Psoas muscle (tissue), 8 donors: ENCODE results near the gene HORMAD1. TPM values are rescaled to one million over a fixed set of nuclear protein-coding genes. Genes with fewer than 3 reads are reported as not detected.
"Not testable (repeated sequence)": the region's sequence is repeated elsewhere in the genome, so short reads cannot be mapped to it uniquely, and the experiment has no call there.

Source experiments
- ATAC-seq, 4 donors: fragments of 200-7000 bp; cut with Tn5 transposase; one replicate each; pipeline ENCODE4 v1.9.1; 2020; ENCODE audit warnings: moderate library complexity in 3 of 4, mild to moderate bottlenecking in 2 of 4
- DNase-seq, 2 donors: peaks; one replicate each; pipeline ENCODE4 v3.0.0-alpha.2; 2020
- H3K27ac ChIP-seq: fragments of 200-600 bp; one replicate; pipeline ENCODE4 v1.8.0; 2022
- H3K27me3 ChIP-seq, 3 donors: fragments of 200-600 bp in 1 of 3; one replicate each; pipeline versions ENCODE4 v1.6.1 to v1.8.0; 2013 to 2022; ENCODE audit warnings: low read length in 2 of 3, mild to moderate bottlenecking in 2 of 3, moderate library complexity in 1 of 3; ENCODE audit not compliant: insufficient read depth in 3 of 3
- H3K36me3 ChIP-seq, 2 donors: fragments of 200-600 bp in 1 of 2; one replicate each; pipeline versions ENCODE4 v1.6.1 to v1.8.0; 2013 to 2022; ENCODE audit warnings: low read depth in 1 of 2, mild to moderate bottlenecking in 1 of 2, moderate library complexity in 1 of 2; ENCODE audit not compliant: insufficient read depth in 1 of 2
- H3K4me1 ChIP-seq: fragments of 200-600 bp; one replicate; pipeline ENCODE4 v1.8.0; 2022
- H3K4me3 ChIP-seq: fragments of 200-600 bp; one replicate; pipeline ENCODE4 v1.8.0; 2022; ENCODE audit warnings: mild to moderate bottlenecking
- H3K9me3 ChIP-seq: fragments of 200-600 bp; one replicate; pipeline ENCODE4 v1.8.0; 2022
- CTCF ChIP-seq: fragments of 200-600 bp; IDR thresholded peaks from one replicate; pipeline ENCODE4 v1.8.0; 2022; ENCODE audit warnings: antibody characterized with exemption
- WGBS, 3 donors: extraction: QIAGEN DNeasy Blood & Tissue Kit; methylation state at CpG; one replicate each; pipeline versions ENCODE4 v1.1.6 to v1.1.7; 2013; 5-methylcytosine and 5-hydroxymethylcytosine counted together
- intact Hi-C, 2 donors: fragments of 100-400 bp; cut with DNase I; formaldehyde crosslinking; loops; one replicate each; pipeline versions ENCODE4 v1.11.0 to v1.14.2; 2022
- polyA plus RNA-seq, 3 donors: library from polyadenylated mRNA; stranded (reverse); fragments of 200-250 nt; gene quantifications; one replicate each; pipeline ENCODE4 v1.2.3, GENCODE V29; 2013
- total RNA-seq, 4 donors: library from RNA; stranded (reverse); fragmentation: NEBNext Ultra II Directional in 2 of 4; extraction: Animal tissue kit (Norgen Biotek cat#: 25700) in 2 of 4; gene quantifications; one replicate each; pipeline versions ENCODE4 v1.2.1 to v1.2.4, GENCODE V29; 2021 to 2023
- donor health status: healthy with polysubstance abuse.
- donor health status: DM: no; HTN: no; CAD: no; lungs with moderate emphysema.
- donor health status: Bipolar disorder and iron deficiency.
- donor health status: healthy.
- donor health status: DM: yes; HTN: yes; CAD: no.
- donor health status: DM: no; HTN: no; CAD: no.
- donor health status: DM: no; HTN: no; CAD: no.
- donor health status: DM: yes; HTN: yes; CAD: no.

Gene HORMAD1
- total and polyA plus RNA-seq, 7 donors, result 0.48 TPM; not detected in 6

GRCh38 chr1:150661156-150661555 is 59.5 kb downstream of the HORMAD1 start:
- 96 to 98% (median 96%) methylated on average over 5 of the region's 5 CpGs for WGBS, 3 donors
- Histone ChIP-seq H3K9me3 (no peaks in the 10 kb centered on the region), H3K4me3 (no peak overlapping the region), H3K4me1 (no peaks in the 10 kb centered on the region), H3K27ac (no peak overlapping the region), H3K27me3 (no peaks in the 10 kb centered on the region), H3K36me3 (peaks cover 5 to 70% of the 10 kb centered on the region in 2 donors)
- ATAC-seq (no peak), DNase-seq (no peak)
- intact Hi-C loops, result no loop called here
- no peak for TF ChIP-seq CTCF

- no peak for TF ChIP-seq CTCF
- Histone ChIP-seq H3K27ac (no peak overlapping the region), H3K4me1 (no peaks in the 10 kb centered on the region), H3K4me3 (no peak overlapping the region), H3K9me3 (no peaks in the 10 kb centered on the region), H3K36me3 (peaks cover 5 to 73% of the 10 kb centered on the region in 2 donors), H3K27me3 (no peaks in the 10 kb centered on the region)
- WGBS, 3 donors, result 87 to 99% (median 97%) methylated on average over 4 of the region's 4 CpGs
- intact Hi-C loops, result no loop called here
- DNase-seq (no peak), ATAC-seq (no peak)
Measured at GRCh38 chr1:150660584-150660983, 60.1 kb downstream of the HORMAD1 start.

GRCh38 chr1:150657064-150657463 is 63.6 kb downstream of the HORMAD1 start:
- H3K4me3 ChIP-seq, H3K9me3 ChIP-seq, H3K27ac ChIP-seq, DNase-seq, H3K4me1 ChIP-seq, H3K27me3 ChIP-seq, ATAC-seq, intact Hi-C loops: not testable (repeated sequence)
- H3K36me3 ChIP-seq, result peaks cover 5 to 57% of the 10 kb centered on the region in 2 donors
- WGBS, 3 donors, result 93 to 98% (median 95%) methylated on average over 4 of the region's 4 CpGs

GRCh38 chr1:150654635-150655034 is 66.1 kb downstream of the HORMAD1 start:
- DNase-seq, ATAC-seq, H3K27ac ChIP-seq, H3K27me3 ChIP-seq, H3K4me3 ChIP-seq, H3K4me1 ChIP-seq, intact Hi-C loops, H3K9me3 ChIP-seq: not testable (repeated sequence)
- 85 to 94% (median 90%) methylated on average over 10 of the region's 10 CpGs for WGBS, 3 donors
- H3K36me3 ChIP-seq, result peaks cover 4 to 37% of the 10 kb centered on the region in 2 donors

- ATAC-seq, result no peak
- H3K27me3 ChIP-seq, result no peaks in the 10 kb centered on the region
- TF ChIP-seq CTCF, result no peak
- H3K4me1 ChIP-seq, result no peaks in the 10 kb centered on the region
- intact Hi-C loops, result no loop called here
- no peak overlapping the region for H3K4me3 ChIP-seq
- H3K36me3 ChIP-seq, result peaks cover 3 to 46% of the 10 kb centered on the region in 2 donors
- 67 to 80% (median 75%) methylated on average over 1 of the region's 1 CpG for WGBS, 3 donors
- H3K9me3 ChIP-seq, result no peaks in the 10 kb centered on the region
- DNase-seq, result no peak
- H3K27ac ChIP-seq, result no peak overlapping the region
Measured at GRCh38 chr1:150650193-150650592, 70.5 kb downstream of the HORMAD1 start.

- no peak overlapping the region for H3K27ac ChIP-seq
Measured at GRCh38 chr1:150649441-150650075, 71.1 kb downstream of the HORMAD1 start.

More at GRCh38 chr1:150649441-150650075, 71.1 kb downstream of the HORMAD1 start:
- H3K4me1 ChIP-seq, result no peaks in the 10 kb centered on the region
- H3K9me3 ChIP-seq, result no peaks in the 10 kb centered on the region
- no peak for TF ChIP-seq CTCF
- H3K27me3 ChIP-seq, result no peaks in the 10 kb centered on the region
- ATAC-seq (no peak), DNase-seq (no peak)
- 85 to 94% (median 85%) methylated on average over 5 of the region's 5 CpGs for WGBS, 3 donors
- intact Hi-C loops, result loop anchor here in 1 of 2 donors (10.0 kb wide), 1 partner anchor 95 kb away; no protein-coding TSS in a partner anchor
- no peak overlapping the region for H3K4me3 ChIP-seq
- H3K36me3 ChIP-seq, result peaks cover 3 to 47% of the 10 kb centered on the region in 2 donors
